GM23338 (cell line): ENCODE results near the gene FAM9C. TPM values are rescaled to one million over a fixed set of nuclear protein-coding genes. Genes with fewer than 3 reads are reported as not detected.

Experiments used
- ATAC-seq: fragments of 200-7000 bp; cut with Tn5 transposase; 3 replicates; pipeline ENCODE4 v1.9.1; 2020
- DNase-seq: peaks from one replicate; pipeline ENCODE4 v3.0.0-alpha.2; 2015; ENCODE audit warnings: low spot score
- H2AFZ ChIP-seq: fragments of 200-600 bp; sonication (generic); 2 replicates; pipeline ENCODE4 v1.8.0; 2016; ENCODE audit warnings: antibody characterized with exemption, mild to moderate bottlenecking, moderate library complexity
- H3F3A ChIP-seq: fragments of 200-600 bp; sonication (generic); replicated peaks from 2 replicates; pipeline ENCODE4 v1.8.0; 2017; ENCODE audit warnings: antibody characterized with exemption, mixed run types, low read depth
- H3K27ac ChIP-seq: fragments of 200-600 bp; sonication (generic); 2 replicates; pipeline ENCODE4 v1.6.1; 2016; ENCODE audit warnings: low read depth
- H3K27me3 ChIP-seq: fragments of 200-600 bp; sonication (generic); 2 replicates; pipeline ENCODE4 v1.8.0; 2016; ENCODE audit warnings: mild to moderate bottlenecking, mixed run types, moderate library complexity; ENCODE audit not compliant: insufficient read depth
- H3K36me3 ChIP-seq: fragments of 200-600 bp; sonication (generic); 2 replicates; pipeline ENCODE4 v1.8.0; 2016; ENCODE audit warnings: mild to moderate bottlenecking; ENCODE audit not compliant: insufficient read depth
- H3K4me1 ChIP-seq: fragments of 200-600 bp; sonication (generic); 2 replicates; pipeline ENCODE4 v1.8.0; 2016; ENCODE audit warnings: mild to moderate bottlenecking, moderate library complexity; ENCODE audit not compliant: insufficient read depth
- H3K4me2 ChIP-seq: fragments of 200-600 bp; sonication (generic); 2 replicates; pipeline ENCODE4 v1.7.1; 2017; ENCODE audit warnings: mixed run types
- H3K4me3 ChIP-seq: fragments of 200-600 bp; sonication (generic); 2 replicates; pipeline ENCODE4 v1.6.1; 2016; ENCODE audit warnings: mixed run types
- H3K79me2 ChIP-seq: fragments of 200-600 bp; sonication (generic); replicated peaks from 2 replicates; pipeline ENCODE4 v1.8.0; 2017; ENCODE audit warnings: mild to moderate bottlenecking; ENCODE audit not compliant: insufficient read depth
- H3K9me2 ChIP-seq: fragments of 200-600 bp; sonication (generic); 2 replicates; pipeline ENCODE4 v1.8.0; 2017; ENCODE audit not compliant: insufficient read depth
- H4K20me1 ChIP-seq: fragments of 200-600 bp; sonication (generic); replicated peaks from 2 replicates; pipeline ENCODE4 v1.8.0; 2017; ENCODE audit warnings: mild to moderate bottlenecking; ENCODE audit not compliant: insufficient read depth
- H3K27ac Mint-ChIP-seq: 2 replicates; pipeline ENCODE4 v1.8.0; 2020; ENCODE audit warnings: inconsistent platforms, mild to moderate bottlenecking, moderate library complexity, mixed read lengths
- H3K27me3 Mint-ChIP-seq: 3 replicates; pipeline ENCODE4 v1.8.0; 2022; ENCODE audit warnings: low read depth, mild to moderate bottlenecking, moderate library complexity, mixed read lengths, inconsistent platforms; ENCODE audit not compliant: insufficient read depth, poor library complexity
- H3K36me3 Mint-ChIP-seq: 3 replicates; pipeline ENCODE4 v1.8.0; 2021; ENCODE audit warnings: low read depth, mild to moderate bottlenecking, inconsistent platforms, moderate library complexity, mixed read lengths
- H3K4me1 Mint-ChIP-seq: 3 replicates; pipeline ENCODE4 v1.8.0; 2020; ENCODE audit warnings: mild to moderate bottlenecking, inconsistent platforms, mixed read lengths
- H3K4me3 Mint-ChIP-seq: 3 replicates; pipeline ENCODE4 v1.8.0; 2021; ENCODE audit warnings: moderate library complexity, mild to moderate bottlenecking, inconsistent platforms, mixed read lengths
- H3K9me3 Mint-ChIP-seq: 3 replicates; pipeline ENCODE4 v1.8.0; 2020; ENCODE audit warnings: moderate library complexity, mild to moderate bottlenecking, inconsistent platforms, mixed read lengths
- CTCF ChIP-seq, 2 experiments: fragments of 200-600 bp in 1 of 2; sonication (generic) in 1 of 2; conservative IDR thresholded peaks; 2 replicates each; pipeline versions ENCODE4 v1.5.1 to v1.6.1; 2016 to 2017; ENCODE audit warnings: antibody characterized with exemption in 2 of 2, low read depth in 2 of 2, mild to moderate bottlenecking in 2 of 2, moderate library complexity in 1 of 2
- ETS1 ChIP-seq: IDR thresholded peaks from 2 replicates; pipeline ENCODE4 v1.6.1; 2016; ENCODE audit warnings: antibody characterized with exemption
- EZH2phosphoT487 ChIP-seq: fragments of 200-600 bp; sonication (generic); IDR thresholded peaks from one replicate; pipeline ENCODE4 v1.8.1; 2018; ENCODE audit warnings: antibody characterized with exemption; ENCODE audit not compliant: unreplicated experiment
- NANOG ChIP-seq: IDR thresholded peaks from 2 replicates; pipeline ENCODE4 v1.6.1; 2016; ENCODE audit warnings: antibody characterized with exemption, borderline replicate concordance
- REST ChIP-seq: IDR thresholded peaks from one replicate; pipeline ENCODE4 v1.6.1; 2018; ENCODE audit warnings: antibody characterized with exemption; ENCODE audit not compliant: unreplicated experiment
- ZNF114 ChIP-seq: fragments of 250-450 bp; sonication (Bioruptor Pico); IDR thresholded peaks from 2 replicates; pipeline ENCODE4 v1.5.0; 2020; ENCODE audit warnings: mild to moderate bottlenecking, moderate library complexity
- ZNF462 ChIP-seq: fragments of 250-450 bp; sonication (Bioruptor Pico); IDR thresholded peaks from 2 replicates; pipeline ENCODE4 v1.5.0; 2020; ENCODE audit warnings: mild to moderate bottlenecking, moderate library complexity
- polyA plus RNA-seq: library from polyadenylated mRNA; unstranded; fragments of >200 nt; fragmentation: Nextera tagmentation; extraction: Ambion mirVana; gene quantifications from 2 replicates; pipeline ENCODE4 v1.2.1, GENCODE V29; 2016
- total RNA-seq: library from RNA; depleted of rRNA; stranded (reverse); fragments of >200 nt; shearing (Covaris generic); gene quantifications from 2 replicates; pipeline ENCODE4 v1.2.3, GENCODE V29; 2014

Gene FAM9C
- total and polyA plus RNA-seq, 2 experiments from 2014 or later, result 0.08 TPM; not detected in 1

GRCh38 chrX:13029637-13029886 lies 14.9 kb downstream of the FAM9C start:
- no peaks in the 10 kb centered on the region for H3K36me3 Mint-ChIP-seq
- no peaks in the 10 kb centered on the region for H3K27me3 ChIP-seq
- peaks cover 27% of the 10 kb centered on the region for H3K4me1 Mint-ChIP-seq
- H3K4me3 ChIP-seq, result no peak overlapping the region
- no peak for ATAC-seq
- H4K20me1 ChIP-seq, result no peaks in the 10 kb centered on the region
- H3K27me3 Mint-ChIP-seq, result peaks cover 4% of the 10 kb centered on the region
- TF ChIP-seq CTCF (conservative IDR thresholded peaks at IDR 0.05; ENCODE audit: low read depth in 2 of 2), result no peak
- no peak for TF ChIP-seq EZH2phosphoT487
- TF ChIP-seq REST, result no peak
- TF ChIP-seq ZNF114 (CRISPR knock-in tag), result no peak
- TF ChIP-seq NANOG, result no peak
- TF ChIP-seq ETS1, result no peak
- no peak for TF ChIP-seq ZNF462 (CRISPR knock-in tag)
- no peaks in the 10 kb centered on the region for H3K36me3 ChIP-seq
- H3K27ac Mint-ChIP-seq, result peak overlapping the region; percentile 94
- no peak overlapping the region for H2AFZ ChIP-seq
- H3K27ac ChIP-seq, result peak overlapping the region; percentile 89
- H3F3A ChIP-seq, result no peaks in the 10 kb centered on the region
- no peaks in the 10 kb centered on the region for H3K9me3 Mint-ChIP-seq
- no peak overlapping the region for H3K4me3 Mint-ChIP-seq
- DNase-seq, result no peak
- H3K9me2 ChIP-seq, result no peaks in the 10 kb centered on the region
- H3K4me1 ChIP-seq, result peaks cover 25% of the 10 kb centered on the region
- H3K4me2 ChIP-seq, result peak overlapping the region; percentile 52; the same call in 1 of the 2 replicates
- no peaks in the 10 kb centered on the region for H3K79me2 ChIP-seq
